Subcutaneous abdominal adipose tissue (tissue), 5 donors: ENCODE data around the gene GRID1.

Source experiments
- H3K27ac ChIP-seq: one replicate; pipeline ENCODE4 v1.7.0; 2013; ENCODE audit warnings: low read depth, mild to moderate bottlenecking, inconsistent platforms, low read length, moderate library complexity
- H3K27me3 ChIP-seq, 5 donors: one replicate each; pipeline ENCODE4 v1.7.0; 2013; ENCODE audit warnings: low read length in 5 of 5, inconsistent platforms in 1 of 5; ENCODE audit not compliant: control insufficient read depth in 5 of 5, insufficient read depth in 4 of 5
- H3K36me3 ChIP-seq, 5 donors: one replicate each; pipeline ENCODE4 v1.7.0; 2013; ENCODE audit warnings: low read length in 5 of 5; ENCODE audit not compliant: control insufficient read depth in 5 of 5, insufficient read depth in 5 of 5
- H3K4me1 ChIP-seq, 5 donors: one replicate each; pipeline ENCODE4 v1.7.0; 2013; ENCODE audit warnings: low read length in 5 of 5, mild to moderate bottlenecking in 3 of 5, moderate library complexity in 1 of 5; ENCODE audit not compliant: control insufficient read depth in 5 of 5, insufficient read depth in 5 of 5
- H3K4me3 ChIP-seq, 5 donors: one replicate each; pipeline ENCODE4 v1.7.0; 2013; ENCODE audit warnings: low read length in 5 of 5, low read depth in 1 of 5
- H3K9ac ChIP-seq, 5 donors: one replicate each; pipeline ENCODE4 v1.7.0; 2013; ENCODE audit warnings: low read length in 5 of 5, mild to moderate bottlenecking in 4 of 5, moderate library complexity in 3 of 5
- H3K9me3 ChIP-seq, 5 donors: one replicate each; pipeline ENCODE4 v1.7.0; 2013; ENCODE audit warnings: low read length in 5 of 5; ENCODE audit not compliant: control insufficient read depth in 5 of 5
- donor health status: healthy.
- donor health status: healthy.
- donor health status: healthy.
- donor health status: healthy.
- donor health status: healthy.

GRID1 gene

DNA sequence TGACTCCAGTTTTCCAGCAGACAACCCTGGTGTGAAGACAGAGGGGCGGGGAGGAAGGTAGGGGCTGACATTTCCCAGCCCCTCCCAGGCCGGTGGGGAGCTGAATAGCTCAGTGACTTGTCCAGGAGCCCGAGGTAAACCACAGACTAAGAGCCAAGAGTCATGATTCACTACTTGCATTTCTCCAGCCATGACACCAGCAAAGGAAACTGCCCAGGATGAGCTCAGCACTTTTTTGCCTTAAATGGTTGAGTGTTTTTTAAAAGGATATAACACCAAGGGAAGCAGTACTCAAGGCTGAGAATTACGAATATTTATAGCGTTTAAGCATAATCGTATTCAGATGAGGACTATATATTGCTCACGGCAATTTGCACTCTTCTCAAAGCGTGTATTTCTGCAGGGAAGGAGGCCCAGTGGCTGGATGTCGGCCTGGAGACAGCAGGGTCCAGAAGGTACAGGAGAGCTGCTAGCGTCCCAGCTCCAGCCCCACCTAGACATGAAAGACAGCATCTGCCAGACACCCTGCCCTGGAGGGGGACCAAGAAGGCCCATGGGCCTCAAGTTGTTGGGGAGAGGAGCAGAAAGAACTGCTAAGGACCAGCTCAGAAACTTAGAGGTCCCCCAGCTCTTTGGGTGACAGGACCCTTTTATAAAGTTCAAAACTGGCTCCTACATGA lies 141.4 kb downstream of the GRID1 start:
- Histone ChIP-seq H3K9ac (no peak overlapping the region), H3K36me3 (no peaks in the 10 kb centered on the region), H3K4me3 (no peak overlapping the region), H3K4me1 (no peaks in the 10 kb centered on the region), H3K27me3 (peaks cover 0 to 5% (median 0%) of the 10 kb centered on the region in 5 donors), H3K9me3 (no peaks in the 10 kb centered on the region), H3K27ac (no peak overlapping the region)

DNA sequence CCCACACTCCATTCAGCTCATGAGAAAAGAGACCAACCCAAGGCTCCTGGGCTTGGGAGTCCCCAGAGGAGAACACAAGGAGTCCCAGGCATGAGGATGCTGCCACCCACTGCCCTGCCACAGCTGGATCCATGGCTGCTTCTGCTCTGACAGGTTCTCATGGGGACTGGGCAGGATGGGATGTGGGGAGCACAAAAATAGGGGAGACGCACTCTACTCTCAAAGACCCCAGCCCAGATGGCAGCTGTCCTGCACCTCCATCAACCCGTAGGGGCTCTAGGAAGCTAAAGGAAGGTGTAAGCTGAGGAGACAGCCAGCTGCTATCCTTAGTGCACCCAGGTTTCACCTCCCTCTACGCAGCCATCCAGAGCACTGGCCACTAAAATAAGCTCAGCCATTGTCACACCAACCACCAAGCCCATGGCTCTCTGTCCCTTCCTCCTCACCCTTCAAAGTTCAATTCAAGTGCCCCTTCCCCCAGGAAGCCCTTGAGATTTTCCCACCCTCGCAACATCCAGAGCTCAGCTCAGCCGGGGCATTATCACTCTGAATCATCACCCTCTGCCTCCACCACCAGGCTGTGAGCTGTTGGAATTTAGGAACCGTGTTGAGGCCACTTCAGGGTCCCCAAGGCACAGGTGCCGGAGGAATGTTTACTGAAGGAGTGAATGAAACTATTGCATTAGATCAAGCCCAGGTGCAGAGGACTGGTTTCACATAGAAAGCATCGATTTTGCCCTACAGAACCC lies 142.1 kb downstream of the GRID1 start:
- Histone ChIP-seq H3K27ac (no peak overlapping the region), H3K36me3 (no peaks in the 10 kb centered on the region), H3K9me3 (no peaks in the 10 kb centered on the region), H3K4me3 (no peak overlapping the region), H3K27me3 (peaks cover 0 to 5% (median 0%) of the 10 kb centered on the region in 5 donors), H3K4me1 (no peaks in the 10 kb centered on the region), H3K9ac (no peak overlapping the region)

DNA sequence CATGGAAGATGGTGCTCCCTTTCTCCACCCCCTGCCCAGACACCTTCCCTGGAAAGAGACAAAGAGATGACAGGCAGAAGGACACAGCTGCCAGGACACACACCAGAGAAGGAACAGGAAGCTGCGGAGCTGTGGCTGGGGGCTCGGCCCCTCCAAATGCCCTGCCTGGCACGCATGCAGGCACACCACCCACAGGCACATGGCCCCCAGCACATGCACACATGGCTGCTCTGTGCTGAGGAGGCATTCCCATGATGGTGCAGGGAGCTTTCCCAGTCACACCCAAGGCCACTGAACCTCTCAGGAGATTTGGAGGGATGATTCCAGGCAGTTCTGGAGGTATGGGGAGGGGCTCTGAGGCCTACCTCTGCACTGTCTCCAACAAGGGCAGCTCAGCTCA lies 143.3 kb downstream of the GRID1 start:
- Histone ChIP-seq H3K36me3 (no peaks in the 10 kb centered on the region), H3K27me3 (peaks cover 0 to 12% (median 0%) of the 10 kb centered on the region in 5 donors), H3K27ac (no peak overlapping the region), H3K9ac (no peak overlapping the region), H3K4me1 (no peaks in the 10 kb centered on the region), H3K9me3 (no peaks in the 10 kb centered on the region), H3K4me3 (no peak overlapping the region)

DNA sequence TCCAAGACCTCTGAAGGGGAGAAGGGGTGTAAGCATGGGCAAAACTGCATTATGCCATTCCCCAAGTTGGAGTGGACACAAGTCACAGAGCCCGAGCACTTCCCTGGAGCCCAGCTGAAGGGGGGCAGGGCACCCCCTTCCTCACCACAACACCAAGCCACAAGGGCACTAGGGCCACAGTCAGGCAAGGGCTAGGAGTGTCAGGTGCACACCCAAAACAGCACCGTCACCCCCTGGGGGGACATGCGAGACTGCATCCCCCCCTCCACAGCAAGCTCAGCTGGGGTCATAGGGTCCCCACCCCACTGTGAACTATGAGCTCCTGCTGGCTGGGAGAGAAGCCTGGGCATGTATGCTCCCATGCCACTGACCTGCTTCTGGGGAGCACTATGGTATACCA lies 143.9 kb downstream of the GRID1 start:
- no peaks in the 10 kb centered on the region for H3K4me1 ChIP-seq
- no peaks in the 10 kb centered on the region for H3K9me3 ChIP-seq
- H3K27ac ChIP-seq: no peak overlapping the region
- no peak overlapping the region for H3K9ac ChIP-seq
- no peak overlapping the region for H3K4me3 ChIP-seq
- no peaks in the 10 kb centered on the region for H3K36me3 ChIP-seq
- peaks cover 0 to 12% (median 0%) of the 10 kb centered on the region in 5 donors for H3K27me3 ChIP-seq

DNA sequence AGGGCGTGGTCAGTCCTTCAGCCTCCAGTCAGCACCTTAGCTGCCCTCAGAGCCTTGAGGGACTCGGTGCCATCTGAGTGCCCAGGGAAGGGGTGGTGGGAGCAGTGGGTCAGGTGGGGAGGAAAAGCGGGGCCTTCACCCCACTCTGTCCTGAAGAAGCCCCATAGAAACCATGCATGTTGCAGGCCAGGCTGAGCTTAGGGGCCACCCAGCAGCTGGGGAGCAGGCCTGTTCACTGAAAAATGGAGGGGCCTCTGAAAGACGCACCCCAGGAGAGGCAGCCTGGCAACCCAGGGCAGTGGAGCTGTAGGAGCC lies 144.3 kb downstream of the GRID1 start:
- no peak overlapping the region for H3K27ac ChIP-seq
- no peak overlapping the region for H3K9ac ChIP-seq
- no peaks in the 10 kb centered on the region for H3K36me3 ChIP-seq
- H3K4me3 ChIP-seq: no peak overlapping the region
- no peaks in the 10 kb centered on the region for H3K9me3 ChIP-seq
- H3K27me3 ChIP-seq: peaks cover 0 to 12% (median 0%) of the 10 kb centered on the region in 5 donors
- no peaks in the 10 kb centered on the region for H3K4me1 ChIP-seq

DNA sequence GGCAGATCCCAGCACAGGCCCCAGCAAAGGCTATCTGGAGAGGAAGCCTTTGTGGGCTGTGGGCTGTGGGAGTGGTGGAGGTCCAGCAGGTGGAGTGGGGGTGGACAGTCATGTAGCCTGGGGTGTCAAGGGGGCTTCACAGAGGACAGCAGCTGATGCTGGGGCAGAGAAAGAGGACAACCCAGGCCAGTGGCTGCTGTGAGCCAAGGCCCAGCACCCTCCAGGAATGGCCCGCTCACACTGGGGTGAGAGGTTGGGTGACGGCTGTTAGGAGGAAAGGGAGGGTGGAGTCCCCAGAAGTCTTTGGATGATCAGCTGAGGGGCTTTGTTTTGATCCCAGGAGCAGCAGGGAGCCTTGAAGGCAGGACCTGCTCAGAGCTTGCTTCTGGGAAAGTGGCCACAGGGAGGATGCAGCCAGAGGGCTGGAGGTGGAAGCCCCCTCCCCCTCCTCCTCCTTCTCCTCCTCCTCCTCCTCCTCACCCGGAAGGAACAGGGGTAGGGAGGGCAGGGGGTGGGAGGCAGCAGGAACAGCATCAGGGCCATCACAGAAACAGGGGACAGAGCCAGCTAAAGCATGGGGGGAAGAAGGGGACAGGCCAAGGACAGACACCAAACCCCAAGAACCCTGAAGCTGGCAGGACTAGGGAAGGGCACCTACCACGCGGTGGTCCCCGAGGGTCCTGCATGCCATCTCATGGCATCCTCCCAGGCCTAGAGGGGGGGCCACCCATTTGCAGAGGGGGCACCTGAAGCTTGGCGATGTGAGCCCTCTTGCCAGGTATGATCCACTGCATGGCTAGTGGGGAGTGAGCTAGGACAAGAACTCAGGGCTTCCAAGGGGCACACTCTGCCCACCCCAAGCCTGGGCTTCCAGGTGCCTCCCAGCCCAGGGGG lies 144.9 kb downstream of the GRID1 start:
- H3K4me1 ChIP-seq: no peaks in the 10 kb centered on the region
- H3K36me3 ChIP-seq: no peaks in the 10 kb centered on the region
- peaks cover 0 to 12% (median 0%) of the 10 kb centered on the region in 5 donors for H3K27me3 ChIP-seq
- H3K4me3 ChIP-seq: no peak overlapping the region
- H3K9me3 ChIP-seq: no peaks in the 10 kb centered on the region
- H3K27ac ChIP-seq: no peak overlapping the region
- H3K9ac ChIP-seq: no peak overlapping the region

DNA sequence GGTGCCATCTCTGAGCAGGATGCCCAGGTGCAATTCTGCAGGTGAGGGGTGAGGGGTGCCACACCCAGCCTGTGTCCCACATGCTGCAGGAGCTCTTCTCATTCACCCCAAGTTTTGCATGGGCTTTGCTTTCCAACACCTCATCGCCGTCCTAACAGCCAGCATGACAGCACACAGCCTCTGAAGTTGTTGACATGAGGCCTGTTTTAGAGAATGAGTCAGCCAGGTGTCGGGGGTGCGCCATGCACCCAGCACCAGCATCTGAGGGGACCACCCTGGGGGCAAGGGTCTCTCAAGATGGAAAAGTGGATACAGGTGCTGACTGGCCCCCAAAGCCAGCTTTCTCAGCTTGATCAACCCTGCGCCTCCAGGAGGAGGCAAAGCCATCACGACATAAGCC lies 146.0 kb downstream of the GRID1 start:
- H3K4me3 ChIP-seq: no peak overlapping the region
- no peak overlapping the region for H3K27ac ChIP-seq
- no peak overlapping the region for H3K9ac ChIP-seq
- H3K27me3 ChIP-seq: peaks cover 0 to 12% (median 0%) of the 10 kb centered on the region in 5 donors
- no peaks in the 10 kb centered on the region for H3K36me3 ChIP-seq
- no peaks in the 10 kb centered on the region for H3K4me1 ChIP-seq
- H3K9me3 ChIP-seq: no peaks in the 10 kb centered on the region

DNA sequence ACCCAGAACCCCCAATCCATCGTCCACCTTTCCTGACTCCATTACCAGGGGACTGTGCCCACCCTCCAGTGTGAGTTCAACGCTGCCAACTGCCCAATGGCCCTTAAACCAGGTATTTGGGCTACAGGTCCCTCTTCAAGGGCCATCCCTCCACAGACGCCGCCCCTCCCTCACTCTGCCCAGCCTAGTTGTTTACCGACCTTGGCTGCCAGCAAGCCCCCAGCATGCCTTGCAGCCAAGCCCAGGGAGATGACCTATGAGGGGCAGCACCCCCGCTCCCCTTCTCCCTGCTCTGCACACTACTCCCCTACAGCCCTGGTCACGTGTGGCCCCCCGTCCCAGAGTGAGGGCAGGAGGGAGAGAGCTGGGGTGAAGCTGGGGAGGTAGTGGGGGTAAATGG lies 147.3 kb downstream of the GRID1 start:
- Histone ChIP-seq H3K36me3 (no peaks in the 10 kb centered on the region), H3K9me3 (no peaks in the 10 kb centered on the region), H3K4me1 (no peaks in the 10 kb centered on the region), H3K27ac (no peak overlapping the region), H3K4me3 (no peak overlapping the region), H3K9ac (no peak overlapping the region), H3K27me3 (peaks cover 0 to 12% (median 0%) of the 10 kb centered on the region in 5 donors)

DNA sequence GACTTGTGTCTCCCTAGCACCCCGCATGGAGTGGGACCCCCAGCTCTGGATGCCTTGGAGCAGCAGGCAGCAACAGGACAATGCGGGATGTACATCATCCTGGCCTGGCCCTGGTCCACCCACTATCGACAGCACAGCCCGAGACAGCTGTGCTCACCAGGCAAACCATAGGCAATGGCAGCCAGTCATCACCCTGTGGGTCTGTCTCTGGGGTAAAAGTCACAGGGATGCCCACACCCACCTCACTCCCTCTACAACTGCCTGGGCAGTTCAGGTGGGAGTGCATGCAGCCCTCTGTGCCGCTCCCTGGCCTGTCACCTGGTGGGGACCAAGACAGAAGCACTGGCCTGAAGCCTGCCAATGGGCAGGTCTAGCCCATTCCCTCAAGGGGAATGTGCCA lies 147.8 kb downstream of the GRID1 start:
- H3K27ac ChIP-seq: no peak overlapping the region
- no peaks in the 10 kb centered on the region for H3K4me1 ChIP-seq
- no peak overlapping the region for H3K9ac ChIP-seq

DNA sequence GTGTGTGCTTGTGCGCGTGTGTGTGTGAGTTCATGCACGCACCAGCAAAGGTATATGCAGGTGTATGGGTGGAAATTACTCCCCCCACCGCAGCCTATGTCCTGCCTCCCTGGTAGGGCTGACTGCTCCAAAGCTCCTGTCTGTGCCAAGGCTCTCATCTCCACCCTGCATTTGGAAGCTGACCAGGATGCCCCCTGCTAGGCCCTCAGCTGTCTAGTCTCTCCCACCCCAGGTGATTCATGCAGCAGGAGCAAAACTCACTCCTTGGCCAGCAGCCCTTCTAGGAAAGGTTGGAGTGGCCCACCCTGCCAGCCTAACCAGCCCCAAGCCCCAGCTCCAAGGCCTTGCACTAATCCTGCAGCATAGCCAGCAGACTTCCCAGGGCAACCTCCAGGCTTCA lies 148.4 kb downstream of the GRID1 start:
- H3K9ac ChIP-seq: no peak overlapping the region
- H3K4me1 ChIP-seq: no peaks in the 10 kb centered on the region

More for the DNA sequence above, 147.8 kb downstream of the GRID1 start:
- no peaks in the 10 kb centered on the region for H3K9me3 ChIP-seq
- no peak overlapping the region for H3K4me3 ChIP-seq
- H3K36me3 ChIP-seq: no peaks in the 10 kb centered on the region
- peaks cover 0 to 12% (median 0%) of the 10 kb centered on the region in 5 donors for H3K27me3 ChIP-seq

More for the DNA sequence above, 148.4 kb downstream of the GRID1 start:
- H3K36me3 ChIP-seq: no peaks in the 10 kb centered on the region
- H3K27me3 ChIP-seq: peaks cover 0 to 12% (median 0%) of the 10 kb centered on the region in 5 donors
- H3K4me3 ChIP-seq: no peak overlapping the region
- H3K27ac ChIP-seq: no peak overlapping the region
- H3K9me3 ChIP-seq: no peaks in the 10 kb centered on the region
